Right lobe of liver (tissue), 4 donors: Measurements from ENCODE around the gene CAV1.

Experiments used
- CTCF ChIP-seq, 4 donors: fragments of 200-600 bp in 3 of 4; fragments of 450-650 bp in 1 of 4; IDR thresholded peaks; one replicate each; pipeline versions ENCODE4 v1.5.1 to v1.8.0; 2016 to 2022; ENCODE audit warnings: antibody characterized with exemption in 4 of 4, mild to moderate bottlenecking in 2 of 4
- POLR2A ChIP-seq: fragments of 450-650 bp; IDR thresholded peaks from one replicate; pipeline ENCODE4 v1.6.1; 2017; ENCODE audit warnings: antibody characterized with exemption, mild to moderate bottlenecking
- donor health status: DM: no; HTN: no; CAD: no.
- donor health status: DM: no; HTN: no; CAD: no.
- donor health status: DM: no; HTN: yes; CAD: no.

DNA sequence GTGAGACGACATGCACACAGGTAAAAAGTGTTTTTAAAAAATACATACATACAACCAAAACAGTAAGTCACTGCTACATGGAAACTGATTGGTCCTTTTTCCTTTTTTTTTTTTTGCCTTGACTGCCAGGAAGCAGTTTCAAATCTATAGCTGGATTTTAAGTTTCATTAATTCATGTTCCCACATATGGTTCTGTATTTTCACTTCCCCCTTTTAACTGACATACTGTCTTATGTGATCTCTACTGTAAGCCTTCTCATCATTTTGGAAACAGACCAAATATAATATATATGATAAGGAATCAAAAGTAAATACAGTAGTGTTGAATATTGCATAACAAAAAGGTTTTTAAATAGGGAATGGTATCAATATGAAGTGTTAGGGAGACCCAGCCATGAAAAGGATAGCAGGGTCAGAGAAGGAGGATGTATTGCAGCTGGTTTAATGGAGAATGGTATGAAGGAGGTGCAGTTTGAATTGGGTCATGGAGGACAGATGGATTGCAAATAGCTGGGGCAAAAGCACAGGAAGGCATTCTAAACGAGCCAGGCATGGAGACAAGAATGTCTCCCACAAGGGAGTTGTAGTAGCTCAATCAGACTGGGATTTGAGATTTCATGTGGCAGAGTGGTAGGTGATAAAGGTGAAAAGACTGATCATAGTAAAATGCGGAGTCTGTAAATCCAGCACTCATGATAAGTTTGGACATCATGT, 5.4 kb downstream of the CAV1 start:
- no peak for TF ChIP-seq CTCF (IDR thresholded peaks at IDR 0.05)
- no peak for TF ChIP-seq POLR2A
